CD4-positive, alpha-beta T cell treated with Interleukin-15 for 1 hour (primary cell): ENCODE data around the gene DCHS2.

Experiments
- DNase-seq: peaks from one replicate; pipeline ENCODE4 v3.0.0-alpha.2; 2020

DCHS2 gene, protein sequence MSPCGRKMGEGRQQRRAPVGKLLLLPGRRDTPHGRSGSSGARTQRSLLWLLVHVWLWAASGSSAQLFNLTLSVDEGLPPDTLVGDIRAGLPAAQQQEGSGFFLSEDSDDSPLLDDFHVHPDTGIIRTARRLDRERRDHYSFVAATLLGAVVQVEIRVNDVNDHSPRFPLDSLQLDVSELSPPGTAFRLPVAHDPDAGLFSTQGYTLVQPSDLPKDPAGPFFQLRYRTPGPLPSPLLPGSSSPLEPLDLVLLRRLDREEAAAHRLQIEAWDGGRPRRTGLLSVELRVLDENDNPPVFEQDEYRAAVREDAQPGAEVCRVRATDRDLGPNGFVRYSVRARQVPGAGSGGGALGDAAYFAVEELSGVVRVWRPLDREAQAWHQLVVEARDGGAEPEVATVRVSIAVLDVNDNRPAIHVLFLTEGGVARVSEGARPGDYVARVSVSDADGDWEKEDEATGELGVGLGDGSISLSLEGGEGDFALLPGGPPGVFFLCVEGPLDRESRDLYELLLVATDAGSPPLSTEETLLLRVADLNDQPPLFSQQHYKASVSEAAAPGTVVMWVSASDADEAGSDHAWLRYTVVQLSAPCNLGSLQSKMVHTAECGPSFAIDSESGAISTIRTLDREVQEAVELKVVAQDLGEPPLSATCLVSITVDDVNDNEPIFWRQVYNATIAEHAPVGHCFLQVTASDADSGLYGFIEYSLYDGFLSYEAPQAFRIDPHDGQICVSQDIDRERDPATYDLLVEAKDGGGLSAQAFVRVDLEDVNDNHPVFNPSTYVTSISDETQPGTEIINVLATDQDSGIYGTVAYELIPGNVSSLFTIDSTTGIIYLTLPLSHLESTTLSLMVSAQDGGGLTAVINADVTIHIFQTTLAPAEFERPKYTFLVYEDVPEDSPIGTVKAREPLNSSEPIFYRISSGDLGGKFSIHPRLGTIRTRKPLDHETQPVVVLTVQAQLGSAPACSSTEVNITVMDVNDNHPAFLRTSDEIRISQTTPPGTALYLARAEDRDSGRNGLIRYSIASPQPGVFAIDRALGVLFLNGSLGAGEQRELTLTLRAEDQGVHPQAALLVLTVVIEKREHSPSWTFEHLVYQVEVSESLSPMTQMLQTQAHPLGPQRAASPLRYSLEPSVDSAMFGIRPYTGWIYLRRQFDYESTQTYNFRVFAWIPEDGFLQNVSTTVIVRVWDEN (N-terminal part only)

DNA sequence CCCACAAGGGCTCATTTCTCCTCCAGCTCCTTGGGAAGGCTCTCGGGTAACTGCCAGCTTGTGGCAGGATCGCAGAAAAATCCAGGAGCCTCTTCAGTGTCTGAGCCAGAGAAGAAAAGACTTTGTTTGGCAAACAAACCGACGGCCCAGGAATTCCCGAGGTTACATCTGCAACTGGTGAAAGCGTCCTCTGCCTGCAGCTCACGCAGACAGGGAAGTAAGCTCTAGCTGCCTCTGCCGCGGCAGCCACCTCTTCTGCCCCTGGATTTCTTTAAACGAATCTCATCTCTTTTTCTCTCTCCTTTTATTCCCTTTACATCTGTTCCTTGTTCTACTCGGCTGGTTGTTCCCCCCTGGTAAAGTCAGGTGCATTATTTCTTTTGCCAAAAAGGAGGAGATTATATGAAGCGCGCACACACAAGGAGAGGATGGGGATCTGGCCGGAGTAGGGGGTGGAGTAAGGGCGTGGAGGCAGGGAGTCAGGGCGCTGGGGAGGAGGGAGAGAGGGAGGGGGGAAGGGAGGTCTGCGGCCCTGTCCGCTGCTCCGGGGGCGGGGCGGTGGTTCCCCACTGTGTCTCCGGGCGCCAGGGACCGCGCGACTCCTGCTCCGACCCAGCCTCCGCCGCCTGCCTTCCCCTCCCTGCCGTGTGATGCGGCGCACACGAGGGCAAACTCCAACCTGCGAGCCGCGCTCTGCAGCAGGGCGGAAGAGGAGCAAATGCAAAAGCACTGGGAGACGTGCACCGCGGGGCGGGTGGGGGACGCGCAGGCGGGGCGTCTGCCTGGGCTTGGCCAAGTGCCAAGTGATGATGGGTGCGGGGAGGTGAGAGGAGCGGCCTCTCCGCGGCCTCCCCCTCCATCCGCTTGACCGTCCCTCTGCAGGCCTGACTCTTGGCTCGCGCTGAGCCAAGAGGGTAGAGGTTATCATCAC lies at the start of gene DCHS2:
Gene DCHS2 (minus strand): TSS at position 459 of the 931 bp plus-strand sequence. CDS start 444 bp downstream, at position 15.
- DNase-seq: no peak

DNA sequence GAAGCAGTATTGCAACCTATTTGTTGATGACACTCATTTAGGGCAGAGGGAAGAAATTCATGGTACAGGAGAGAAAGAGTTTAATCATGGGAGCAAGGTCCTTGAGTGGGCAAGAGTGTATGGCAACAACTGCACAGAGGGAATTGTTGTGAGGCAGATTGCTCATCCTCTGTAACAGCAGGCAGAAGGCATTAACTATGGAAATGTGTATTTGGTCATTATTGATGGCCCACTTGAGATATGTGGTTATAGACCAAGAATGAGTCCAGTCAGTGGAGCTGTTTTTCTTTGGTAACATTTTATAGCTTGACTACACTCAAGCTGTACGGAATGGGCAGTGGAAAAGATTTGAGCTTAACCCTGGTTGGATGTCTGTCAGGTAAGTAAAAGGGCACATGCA lies 42.7 kb upstream of the DCHS2 start:
- no peak for DNase-seq

GRCh38 chr4:154529728-154530519 lies 38.3 kb upstream of the DCHS2 start:
- DNase-seq: no peak

- DNase-seq: no peak
Measured at GRCh38 chr4:154528869-154529268, 37.3 kb upstream of the DCHS2 start.

DNA sequence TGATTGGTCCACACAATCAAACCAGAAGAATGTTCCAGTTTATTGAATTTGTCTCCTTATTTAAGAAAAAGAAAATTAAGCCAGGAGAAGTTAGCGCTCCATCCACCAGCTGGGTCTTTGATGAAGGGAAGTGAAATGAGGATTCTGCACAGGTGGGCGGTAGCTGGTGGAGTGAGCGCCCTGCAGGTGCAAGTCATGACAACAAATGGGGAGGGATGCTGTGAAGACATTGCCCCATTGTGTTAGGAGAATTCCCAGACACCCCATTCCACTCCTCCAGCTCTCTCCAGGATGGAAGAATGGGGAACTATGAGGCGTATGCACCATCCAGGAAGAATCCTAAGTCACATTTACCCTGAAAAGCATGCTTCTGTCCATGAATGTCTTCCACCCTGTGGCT lies 35.7 kb upstream of the DCHS2 start:
- DNase-seq: no peak

- no peak for DNase-seq
Measured at GRCh38 chr4:154526151-154526550, 34.6 kb upstream of the DCHS2 start.

DNA sequence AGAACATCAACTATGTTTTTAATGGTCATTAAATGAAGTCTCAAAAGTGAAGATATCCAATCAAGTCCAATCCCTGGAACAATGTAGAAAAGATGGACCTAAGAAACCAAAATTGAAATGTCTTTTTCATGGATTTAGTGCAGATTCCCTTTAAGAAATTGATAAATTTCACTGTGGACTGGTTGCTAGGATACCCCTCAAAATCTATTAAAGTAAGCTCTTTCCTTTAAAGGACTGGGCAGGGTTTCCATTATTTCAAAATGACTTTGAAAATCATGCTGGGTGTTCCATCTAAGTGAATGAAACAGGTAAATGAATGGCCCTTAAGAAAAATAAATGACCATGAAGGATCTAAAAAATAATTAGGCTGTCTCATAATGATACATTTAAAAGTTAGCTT lies 30.0 kb upstream of the DCHS2 start:
- no peak for DNase-seq

DNA sequence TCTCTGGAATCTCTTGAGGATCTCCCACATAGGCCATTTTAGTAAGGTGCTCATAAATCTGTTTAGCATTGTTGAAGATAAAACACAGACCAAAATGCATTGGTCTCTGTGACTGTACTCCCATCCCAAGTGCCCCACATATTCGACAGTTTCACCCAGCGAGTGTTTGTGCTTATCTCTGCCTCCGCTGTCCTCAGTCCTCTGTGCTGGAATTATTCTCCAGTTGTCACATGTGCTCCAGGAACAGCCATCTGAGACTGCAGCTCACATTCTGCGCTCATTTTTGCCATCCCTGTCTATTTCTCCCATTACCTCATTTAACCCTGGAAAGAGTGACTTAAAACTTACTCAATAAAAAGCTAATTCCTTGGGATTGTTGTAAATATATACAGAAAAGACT lies 27.6 kb upstream of the DCHS2 start:
- no peak for DNase-seq

DNA sequence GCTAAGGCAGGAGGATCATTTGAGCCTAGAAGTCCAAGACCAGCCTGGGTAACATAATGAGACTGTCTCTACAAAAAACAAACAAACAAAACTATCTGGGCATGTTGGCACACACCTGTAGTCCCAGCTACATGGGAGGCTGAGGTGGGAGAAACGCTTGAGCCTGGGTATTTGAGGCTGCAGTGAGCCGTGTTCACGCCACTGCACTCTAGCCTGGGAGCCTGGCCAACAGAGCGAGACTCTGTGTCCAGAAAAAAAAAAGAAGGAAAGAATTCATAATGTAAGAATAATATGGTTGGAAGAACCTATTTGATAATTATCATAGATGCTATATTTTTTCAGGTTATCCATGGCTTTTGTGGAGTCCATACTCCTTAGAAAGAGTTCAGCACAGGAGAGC lies 26.0 kb upstream of the DCHS2 start:
- DNase-seq: no peak

- DNase-seq: no peak
Measured at GRCh38 chr4:154516318-154517029, 24.9 kb upstream of the DCHS2 start.

DNA sequence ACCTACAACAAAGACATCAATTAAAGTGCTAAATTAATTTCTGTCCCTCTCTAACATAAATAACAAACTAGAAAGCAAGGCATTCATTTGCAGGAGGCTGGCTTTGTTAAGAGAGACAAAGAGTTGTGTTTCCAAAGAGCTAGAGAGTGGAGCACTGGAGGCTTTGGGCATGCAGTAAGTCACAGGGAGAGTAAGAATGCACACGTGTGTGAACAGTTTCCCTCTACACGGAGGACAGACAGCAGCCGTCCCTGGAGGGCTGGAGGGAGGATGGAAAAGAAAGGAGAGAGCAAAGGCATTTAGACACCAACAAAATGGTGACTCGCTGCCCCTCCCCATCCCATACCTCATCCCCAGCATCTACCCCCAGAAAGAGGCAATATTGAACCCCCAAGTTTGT lies 20.4 kb upstream of the DCHS2 start:
- no peak for DNase-seq

DNA sequence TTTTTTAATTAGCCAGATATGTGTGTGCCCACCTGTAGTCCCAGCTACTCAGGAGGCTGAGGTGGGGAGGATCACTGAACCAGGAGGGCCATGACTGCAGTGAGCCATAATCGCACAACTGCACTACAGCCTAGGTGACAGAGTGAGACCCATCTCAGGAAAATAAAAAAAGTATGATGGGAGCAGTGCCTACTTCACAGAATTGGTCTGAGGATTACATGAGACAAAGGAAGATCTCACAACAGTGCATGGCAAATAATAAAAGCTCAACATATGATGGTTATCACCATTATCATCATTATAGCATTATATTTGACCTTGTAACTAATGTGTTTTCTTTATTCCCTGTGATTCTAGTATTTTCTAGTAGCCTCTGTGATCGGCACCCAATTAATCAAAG lies 19.9 kb upstream of the DCHS2 start:
- DNase-seq: no peak

DNA sequence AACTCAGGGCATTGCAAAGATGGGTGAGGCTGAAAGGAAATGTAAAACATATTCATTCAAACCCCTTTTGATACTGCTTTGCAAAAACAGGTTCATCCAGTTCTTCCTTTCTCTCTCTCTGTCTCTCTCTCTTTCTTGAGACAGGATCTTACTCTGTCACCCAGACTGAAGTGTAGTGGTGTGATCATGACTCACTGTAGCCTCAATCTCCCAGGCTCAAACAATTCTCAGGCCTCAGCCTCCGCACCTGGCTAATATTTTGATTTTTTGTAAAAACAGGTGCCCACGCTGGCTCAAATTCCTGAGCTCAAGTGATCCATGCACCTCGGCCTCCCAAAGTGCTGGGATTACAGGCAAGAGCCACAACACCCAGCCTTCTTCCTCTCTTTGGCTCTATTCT lies 15.6 kb upstream of the DCHS2 start:
- no peak for DNase-seq

- DNase-seq: no peak
Measured at GRCh38 chr4:154506253-154506652, 14.7 kb upstream of the DCHS2 start.

- DNase-seq: no peak
Measured at GRCh38 chr4:154503598-154503997, 12.0 kb upstream of the DCHS2 start.

DNA sequence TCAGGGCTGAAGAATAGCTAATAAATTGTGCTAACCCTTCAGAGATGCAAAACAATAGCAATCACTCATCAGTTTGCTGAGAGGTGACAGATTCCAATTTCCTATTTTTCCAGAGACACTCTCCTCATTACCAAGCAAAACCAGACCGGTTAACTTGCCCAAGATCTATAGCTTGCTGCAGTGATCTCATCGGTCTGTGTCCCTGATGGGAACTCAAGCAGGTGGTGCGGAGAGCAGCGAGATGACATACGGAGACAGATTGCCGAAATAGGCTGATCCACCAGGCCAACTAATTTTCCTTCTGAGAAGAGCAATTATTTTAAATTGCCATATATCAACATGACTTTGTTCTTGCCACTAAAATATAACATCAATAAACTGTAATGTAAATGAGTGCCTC lies 10.5 kb upstream of the DCHS2 start:
- no peak for DNase-seq

GRCh38 chr4:154497889-154498288 lies 6.3 kb upstream of the DCHS2 start:
- DNase-seq: no peak

DNA sequence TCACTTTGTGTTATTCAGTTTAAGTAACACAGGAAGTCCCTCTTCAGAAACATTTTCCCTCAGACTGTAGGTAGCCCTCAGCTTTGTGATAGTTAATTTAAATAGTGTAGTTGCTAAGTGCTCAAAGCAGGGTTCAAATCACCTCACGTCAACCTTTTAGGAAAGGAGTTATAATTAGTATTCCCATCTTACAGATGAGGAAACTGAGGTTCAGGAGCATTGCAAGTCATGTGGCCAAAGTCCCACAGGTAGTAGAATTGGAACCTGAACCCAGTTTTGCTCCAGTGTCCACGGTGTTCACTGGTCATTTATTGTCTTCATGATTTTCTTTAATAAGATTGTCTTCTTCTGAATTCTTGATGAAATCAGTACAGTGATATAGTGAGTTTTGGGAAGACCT lies 4.3 kb upstream of the DCHS2 start:
- DNase-seq: no peak

DNA sequence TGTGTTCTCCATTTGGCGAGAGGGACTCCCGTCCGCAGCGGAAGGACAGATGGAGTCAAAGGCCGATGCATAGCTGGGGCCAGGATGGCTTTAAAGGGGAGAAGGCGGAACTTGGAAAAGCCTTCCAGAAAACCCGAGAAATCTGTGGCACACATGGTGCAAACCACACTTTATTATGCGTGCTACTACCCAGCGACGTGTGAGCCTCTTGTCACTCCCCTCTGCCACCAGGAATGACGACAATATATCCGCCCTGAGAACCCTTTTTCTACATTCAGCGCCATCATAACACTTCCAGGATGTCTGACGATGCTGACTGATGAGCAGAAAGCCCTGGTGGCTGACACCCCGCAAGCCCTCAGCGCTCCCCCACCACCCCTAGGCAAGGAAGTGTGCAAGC lies 689 bp upstream of the DCHS2 start:
- no peak for DNase-seq

DNA sequence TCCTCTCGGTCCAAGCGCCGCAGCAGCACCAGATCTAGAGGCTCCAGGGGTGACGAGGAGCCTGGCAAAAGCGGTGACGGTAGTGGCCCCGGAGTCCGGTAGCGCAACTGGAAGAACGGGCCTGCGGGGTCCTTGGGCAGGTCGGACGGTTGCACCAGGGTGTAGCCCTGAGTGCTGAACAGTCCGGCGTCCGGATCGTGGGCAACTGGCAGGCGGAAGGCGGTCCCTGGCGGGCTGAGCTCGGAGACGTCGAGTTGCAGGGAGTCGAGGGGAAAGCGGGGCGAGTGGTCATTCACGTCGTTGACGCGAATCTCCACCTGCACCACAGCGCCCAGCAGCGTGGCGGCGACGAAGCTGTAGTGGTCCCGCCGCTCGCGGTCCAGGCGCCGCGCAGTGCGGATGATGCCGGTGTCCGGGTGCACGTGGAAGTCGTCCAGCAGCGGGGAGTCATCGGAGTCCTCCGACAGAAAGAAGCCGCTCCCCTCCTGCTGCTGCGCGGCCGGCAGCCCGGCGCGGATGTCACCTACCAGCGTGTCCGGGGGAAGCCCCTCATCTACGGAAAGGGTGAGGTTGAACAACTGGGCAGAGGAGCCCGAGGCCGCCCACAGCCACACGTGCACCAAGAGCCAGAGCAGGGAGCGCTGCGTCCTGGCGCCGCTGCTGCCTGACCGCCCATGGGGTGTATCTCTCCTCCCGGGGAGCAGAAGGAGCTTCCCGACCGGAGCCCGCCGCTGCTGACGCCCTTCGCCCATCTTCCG lies 837 bp downstream of the DCHS2 start:
- no peak for DNase-seq
